Peyer's patch (tissue), 4 donors: ENCODE measurements around the gene DSG4. TPM values are rescaled to one million over a fixed set of nuclear protein-coding genes. Genes with fewer than 3 reads are reported as not detected.

Source experiments
- DNase-seq, 3 donors: peaks; one replicate each; pipeline ENCODE4 v3.0.0-alpha.2; 2017 to 2019
- H3K27ac ChIP-seq, 4 donors: fragments of 200-600 bp; sonication (generic); one replicate each; pipeline ENCODE4 v1.5.1; 2016 to 2019
- H3K27me3 ChIP-seq, 2 donors: fragments of 200-600 bp; sonication (generic); one replicate each; pipeline ENCODE4 v1.5.1; 2019
- H3K36me3 ChIP-seq, 3 donors: fragments of 200-600 bp; sonication (generic); one replicate each; pipeline ENCODE4 v1.5.1; 2016 to 2019
- H3K4me1 ChIP-seq, 4 donors: fragments of 200-600 bp; sonication (generic); one replicate each; pipeline ENCODE4 v1.5.1; 2016 to 2019
- H3K4me3 ChIP-seq, 4 donors: fragments of 200-600 bp; sonication (generic); 1 replicate in 3 of 4; 2 replicates in 1 of 4; pipeline ENCODE4 v1.5.1; 2016 to 2019; ENCODE audit warnings: mild to moderate bottlenecking in 1 of 4
- H3K9me3 ChIP-seq, 4 donors: fragments of 200-600 bp; sonication (generic); one replicate each; pipeline ENCODE4 v1.5.1; 2016 to 2019; ENCODE audit warnings: mild to moderate bottlenecking in 1 of 4
- CTCF ChIP-seq, 6 experiments: fragments of 450-650 bp in 4 of 6; fragments of 200-600 bp in 2 of 6; sonication (generic) in 1 of 6; IDR thresholded peaks; one replicate each; pipeline ENCODE4 v1.5.1; 2017 to 2019; ENCODE audit warnings: antibody characterized with exemption in 6 of 6, mild to moderate bottlenecking in 3 of 6, moderate library complexity in 1 of 6
- POLR2A ChIP-seq, 2 donors: fragments of 450-650 bp; IDR thresholded peaks; one replicate each; pipeline ENCODE4 v1.5.1; 2017; ENCODE audit warnings: antibody characterized with exemption in 2 of 2, mild to moderate bottlenecking in 2 of 2, moderate library complexity in 2 of 2
- total RNA-seq, 4 donors: library from RNA; depleted of rRNA; stranded (reverse); fragments of >200 nt; gene quantifications; one replicate each; pipeline ENCODE4 v1.1.0, GENCODE V29; 2016

DSG4 gene
- total RNA-seq, 4 donors from 2014 or later = 0.35 to 0.38 TPM; not detected in 2

GRCh38 chr18:31439807-31440325 is 63.3 kb downstream of the DSG4 start:
- Histone ChIP-seq H3K4me1 (no peaks in the 10 kb centered on the region), H3K27me3 (no peaks in the 10 kb centered on the region), H3K27ac (no peak overlapping the region), H3K4me3 (no peak overlapping the region), H3K36me3 (no peaks in the 10 kb centered on the region), H3K9me3 (no peaks in the 10 kb centered on the region)
- TF ChIP-seq CTCF (IDR thresholded peaks at IDR 0.05) = no peak
- TF ChIP-seq POLR2A (IDR thresholded peaks at IDR 0.05) = no peak
- DNase-seq = no peak

GRCh38 chr18:31440787-31441186 is 64.2 kb downstream of the DSG4 start:
- no peaks in the 10 kb centered on the region for H3K27me3 ChIP-seq
- TF ChIP-seq POLR2A (IDR thresholded peaks at IDR 0.05) = no peak
- no peak for TF ChIP-seq CTCF (IDR thresholded peaks at IDR 0.05)
- no peak overlapping the region for H3K4me3 ChIP-seq
- H3K9me3 ChIP-seq = no peaks in the 10 kb centered on the region
- H3K27ac ChIP-seq = no peak overlapping the region
- no peaks in the 10 kb centered on the region for H3K36me3 ChIP-seq
- H3K4me1 ChIP-seq = no peaks in the 10 kb centered on the region
- DNase-seq = no peak

GRCh38 chr18:31441493-31441892 is 64.9 kb downstream of the DSG4 start:
- DNase-seq = no peak
- no peak for TF ChIP-seq CTCF (IDR thresholded peaks at IDR 0.05)
- Histone ChIP-seq H3K27ac (no peak overlapping the region), H3K4me3 (no peak overlapping the region), H3K36me3 (no peaks in the 10 kb centered on the region), H3K4me1 (no peaks in the 10 kb centered on the region), H3K27me3 (no peaks in the 10 kb centered on the region), H3K9me3 (no peaks in the 10 kb centered on the region)

- Histone ChIP-seq H3K27me3 (no peaks in the 10 kb centered on the region), H3K4me1 (no peaks in the 10 kb centered on the region), H3K4me3 (no peak overlapping the region), H3K36me3 (no peaks in the 10 kb centered on the region), H3K9me3 (no peaks in the 10 kb centered on the region), H3K27ac (no peak overlapping the region)
- DNase-seq = no peak
- TF ChIP-seq POLR2A (IDR thresholded peaks at IDR 0.05) = no peak
Observed at GRCh38 chr18:31444142-31444541, 67.6 kb downstream of the DSG4 start.

- H3K9me3 ChIP-seq = no peaks in the 10 kb centered on the region
- TF ChIP-seq CTCF (IDR thresholded peaks at IDR 0.05) = no peak
- no peak for TF ChIP-seq POLR2A (IDR thresholded peaks at IDR 0.05)
- H3K4me3 ChIP-seq = no peak overlapping the region
- H3K4me1 ChIP-seq = no peaks in the 10 kb centered on the region
- no peak for DNase-seq
- no peak overlapping the region for H3K27ac ChIP-seq
- no peaks in the 10 kb centered on the region for H3K36me3 ChIP-seq
- no peaks in the 10 kb centered on the region for H3K27me3 ChIP-seq
Observed at GRCh38 chr18:31445908-31446307, 69.3 kb downstream of the DSG4 start.

- Histone ChIP-seq H3K4me1 (no peaks in the 10 kb centered on the region), H3K4me3 (no peak overlapping the region), H3K9me3 (no peaks in the 10 kb centered on the region), H3K36me3 (no peaks in the 10 kb centered on the region), H3K27ac (no peak overlapping the region), H3K27me3 (no peaks in the 10 kb centered on the region)
- DNase-seq = no peak
- TF ChIP-seq POLR2A (IDR thresholded peaks at IDR 0.05) (no peak), CTCF (IDR thresholded peaks at IDR 0.05) (no peak)
Observed at GRCh38 chr18:31446854-31447253, 70.3 kb downstream of the DSG4 start.
